Suprapubic skin (tissue), 4 donors: ENCODE measurements around the gene MCM8. TPM values are rescaled to one million over a fixed set of nuclear protein-coding genes. Genes with fewer than 3 reads are reported as not detected.

Experiments used
- DNase-seq, 2 donors: peaks; one replicate each; pipeline ENCODE4 v3.0.0-alpha.2; 2019; ENCODE audit warnings: low spot score in 2 of 2
- H3K27ac ChIP-seq: fragments of 200-600 bp; sonication (generic); one replicate; pipeline ENCODE4 v1.5.1; 2019
- H3K27me3 ChIP-seq: fragments of 200-600 bp; sonication (generic); one replicate; pipeline ENCODE4 v1.5.1; 2019
- H3K36me3 ChIP-seq: fragments of 200-600 bp; sonication (generic); one replicate; pipeline ENCODE4 v1.5.1; 2019
- H3K4me1 ChIP-seq: fragments of 200-600 bp; sonication (generic); one replicate; pipeline ENCODE4 v1.5.1; 2019
- H3K4me3 ChIP-seq: fragments of 200-600 bp; sonication (generic); one replicate; pipeline ENCODE4 v1.5.1; 2019; ENCODE audit warnings: mild to moderate bottlenecking
- H3K9me3 ChIP-seq: fragments of 200-600 bp; sonication (generic); one replicate; pipeline ENCODE4 v1.5.1; 2019
- CTCF ChIP-seq, 2 donors: fragments of 200-600 bp in 1 of 2; fragments of 450-650 bp in 1 of 2; sonication (generic) in 1 of 2; IDR thresholded peaks; one replicate each; pipeline ENCODE4 v1.5.1; 2016 to 2019; ENCODE audit warnings: antibody characterized with exemption in 2 of 2, mild to moderate bottlenecking in 1 of 2, moderate library complexity in 1 of 2
- EP300 ChIP-seq: sonication (generic); formaldehyde crosslinking; IDR thresholded peaks from one replicate; pipeline ENCODE4 v1.6.1; 2017; ENCODE audit warnings: antibody characterized with exemption
- POLR2A ChIP-seq, 2 donors: fragments of 450-650 bp; IDR thresholded peaks; one replicate each; pipeline ENCODE4 v1.6.1; 2017; ENCODE audit warnings: antibody characterized with exemption in 2 of 2, mild to moderate bottlenecking in 2 of 2, moderate library complexity in 2 of 2
- POLR2AphosphoS5 ChIP-seq, 3 donors: sonication (generic); formaldehyde crosslinking; IDR thresholded peaks; one replicate each; pipeline ENCODE4 v1.6.1; 2017; ENCODE audit warnings: antibody characterized with exemption in 3 of 3
- WGBS: methylation state at CpG from one replicate; pipeline ENCODE4 v1.1.5; 2018; 5-methylcytosine and 5-hydroxymethylcytosine counted together
- total RNA-seq, 4 donors: library from RNA; depleted of rRNA; stranded (reverse); fragments of >200 nt; gene quantifications; one replicate each; pipeline ENCODE4 v1.1.0, GENCODE V29; 2016

The MCM8 gene
- total RNA-seq, 4 donors from 2014 or later = 4.0 to 6.8 (median 4.8) TPM

DNA sequence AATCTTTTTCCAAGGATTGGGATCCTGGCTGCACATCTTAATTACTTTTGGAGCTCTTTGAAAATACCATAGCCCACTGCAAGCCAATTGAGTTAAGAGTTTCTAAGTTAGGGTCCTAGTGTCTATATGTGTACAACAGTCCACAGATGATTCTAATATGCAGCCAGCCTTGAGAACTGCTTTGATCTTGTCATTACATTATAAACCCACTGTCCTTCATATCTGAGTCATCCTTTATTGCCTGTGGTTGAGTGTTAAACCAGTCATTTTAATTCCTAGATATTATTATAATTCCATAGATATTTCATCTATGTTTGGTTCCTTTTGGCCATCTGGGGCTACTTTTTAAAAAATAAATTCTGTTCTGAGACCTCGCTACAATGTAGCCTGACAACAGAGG is 24.1 kb downstream of the MCM8 start:
- Histone ChIP-seq H3K4me1 (no peaks in the 10 kb centered on the region), H3K9me3 (no peaks in the 10 kb centered on the region), H3K4me3 (no peak overlapping the region), H3K27ac (no peak overlapping the region), H3K27me3 (no peaks in the 10 kb centered on the region), H3K36me3 (peaks cover 37% of the 10 kb centered on the region)
- TF ChIP-seq CTCF (IDR thresholded peaks at IDR 0.05) (no peak), POLR2A (IDR thresholded peaks at IDR 0.05) (no peak), POLR2AphosphoS5 (IDR thresholded peaks at IDR 0.05) (no peak), EP300 (no peak)
- WGBS = 97% methylated on average over 1 of the region's 1 CpG
- no peak for DNase-seq

DNA sequence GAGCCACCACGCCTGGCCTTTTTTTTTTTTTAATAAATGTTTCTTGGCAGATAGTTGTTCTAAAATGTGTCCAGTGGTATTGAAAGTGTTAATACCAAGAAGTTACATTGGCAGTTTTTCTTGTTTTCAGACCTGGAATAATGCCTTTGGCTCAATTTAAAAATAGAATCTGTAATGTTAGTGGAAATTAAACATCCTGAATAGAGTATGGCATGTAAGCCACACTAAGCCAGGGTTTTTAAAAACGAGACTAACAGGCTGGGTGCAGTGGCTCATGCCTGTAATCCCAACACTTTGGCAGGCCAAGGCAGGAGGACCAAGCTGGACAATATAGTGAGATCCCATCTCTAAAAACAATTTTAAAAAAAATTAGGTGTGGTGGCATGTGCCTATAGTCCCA is 25.3 kb downstream of the MCM8 start:
- no peaks in the 10 kb centered on the region for H3K9me3 ChIP-seq
- H3K36me3 ChIP-seq = peaks cover 36% of the 10 kb centered on the region
- no peak for DNase-seq
- H3K4me1 ChIP-seq = no peaks in the 10 kb centered on the region
- no peaks in the 10 kb centered on the region for H3K27me3 ChIP-seq
- no peak overlapping the region for H3K4me3 ChIP-seq
- no peak overlapping the region for H3K27ac ChIP-seq
- WGBS = 72% methylated on average over 2 of the region's 2 CpGs
- TF ChIP-seq CTCF (IDR thresholded peaks at IDR 0.05) (no peak), POLR2A (IDR thresholded peaks at IDR 0.05) (no peak), EP300 (no peak), POLR2AphosphoS5 (IDR thresholded peaks at IDR 0.05) (no peak)

- peaks cover 36% of the 10 kb centered on the region for H3K36me3 ChIP-seq
- TF ChIP-seq POLR2A (IDR thresholded peaks at IDR 0.05) = no peak
- TF ChIP-seq POLR2AphosphoS5 (IDR thresholded peaks at IDR 0.05) = no peak
- TF ChIP-seq CTCF (IDR thresholded peaks at IDR 0.05) = no peak
- TF ChIP-seq EP300 = no peak
- 77% methylated on average over 2 of the region's 2 CpGs for WGBS
These were observed 26.8 kb downstream of the MCM8 start for GRCh38 chr20:5977223-5977622.

GRCh38 chr20:5977975-5978374 is 27.5 kb downstream of the MCM8 start:
- 98% methylated on average over 1 of the region's 1 CpG for WGBS

More at GRCh38 chr20:5977223-5977622, 26.8 kb downstream of the MCM8 start:
- H3K4me1 ChIP-seq = no peaks in the 10 kb centered on the region
- no peak for DNase-seq
- no peaks in the 10 kb centered on the region for H3K27me3 ChIP-seq
- H3K4me3 ChIP-seq = no peak overlapping the region
- H3K9me3 ChIP-seq = no peaks in the 10 kb centered on the region
- no peak overlapping the region for H3K27ac ChIP-seq

GRCh38 chr20:5979801-5980200 is 29.3 kb downstream of the MCM8 start:
- Histone ChIP-seq H3K4me3 (no peak overlapping the region), H3K27me3 (no peaks in the 10 kb centered on the region), H3K27ac (no peak overlapping the region), H3K4me1 (no peaks in the 10 kb centered on the region), H3K9me3 (no peaks in the 10 kb centered on the region), H3K36me3 (peaks cover 29% of the 10 kb centered on the region)
- TF ChIP-seq CTCF (IDR thresholded peaks at IDR 0.05) (no peak), POLR2AphosphoS5 (IDR thresholded peaks at IDR 0.05) (no peak), POLR2A (IDR thresholded peaks at IDR 0.05) (no peak), EP300 (no peak)
- no peak for DNase-seq
- 99% methylated on average over 4 of the region's 4 CpGs for WGBS

More at GRCh38 chr20:5977975-5978374, 27.5 kb downstream of the MCM8 start:
- no peak for DNase-seq
- H3K36me3 ChIP-seq = peaks cover 37% of the 10 kb centered on the region
- H3K9me3 ChIP-seq = no peaks in the 10 kb centered on the region
- H3K4me1 ChIP-seq = no peaks in the 10 kb centered on the region
- H3K4me3 ChIP-seq = no peak overlapping the region
- no peak for TF ChIP-seq CTCF (IDR thresholded peaks at IDR 0.05)
- TF ChIP-seq POLR2AphosphoS5 (IDR thresholded peaks at IDR 0.05) = no peak
- no peak for TF ChIP-seq POLR2A (IDR thresholded peaks at IDR 0.05)
- TF ChIP-seq EP300 = no peak
- H3K27me3 ChIP-seq = no peaks in the 10 kb centered on the region
- H3K27ac ChIP-seq = no peak overlapping the region
